GM12875 (cell line): Measurements from ENCODE around the gene PIAS4.

Source experiments
- H3K4me3 ChIP-seq: one replicate; pipeline ENCODE4 v1.5.1; 2011; ENCODE audit warnings: low read depth, low read length, control low read depth
- CTCF ChIP-seq: IDR thresholded peaks from 2 replicates; pipeline ENCODE4 v1.5.1; 2011; ENCODE audit warnings: low read depth, mild to moderate bottlenecking, control low read depth, inconsistent platforms, low read length, moderate library complexity, borderline replicate concordance; ENCODE audit not compliant: insufficient read depth

Gene PIAS4

GRCh38 chr19:4061178-4061682 is 53.7 kb downstream of the PIAS4 start:
- no peak for TF ChIP-seq CTCF
- H3K4me3 ChIP-seq: no peak overlapping the region

GRCh38 chr19:4061683-4062418 is 54.3 kb downstream of the PIAS4 start:
- no peak for TF ChIP-seq CTCF
- peak overlapping the region; percentile 6 for H3K4me3 ChIP-seq

GRCh38 chr19:4062419-4063368 is 55.2 kb downstream of the PIAS4 start:
- no peak for TF ChIP-seq CTCF
- H3K4me3 ChIP-seq: no peak overlapping the region

- TF ChIP-seq CTCF: 0 out of 2 replicates have a peak, but pooled peaks have one; percentile 6
- H3K4me3 ChIP-seq: peak overlapping the region; percentile 68
Measured at GRCh38 chr19:4063369-4064148, 56.0 kb downstream of the PIAS4 start.

- TF ChIP-seq CTCF: no peak
- H3K4me3 ChIP-seq: peak overlapping the region; percentile 68
Measured at GRCh38 chr19:4064149-4064495, 56.6 kb downstream of the PIAS4 start.

GRCh38 chr19:4064496-4065260 is 57.1 kb downstream of the PIAS4 start:
- TF ChIP-seq CTCF: no peak
- H3K4me3 ChIP-seq: peak overlapping the region; percentile 68
